Gastrocnemius medialis (tissue), 4 donors: ENCODE data around the gene APBB2. TPM values are rescaled to one million over a fixed set of nuclear protein-coding genes. Genes with fewer than 3 reads are reported as not detected.

ENCODE experiments used
- ATAC-seq, 2 donors: fragments of 150-250 bp; one replicate each; pipeline ENCODE4 v1.9.1; 2016
- DNase-seq, 2 donors: peaks; one replicate each; pipeline ENCODE4 v3.0.0-alpha.2; 2019
- H3K27ac ChIP-seq, 4 donors: fragments of 200-600 bp; sonication (generic); 1 replicate in 1 of 4; 2 replicates in 3 of 4; pipeline ENCODE4 v1.5.1; 2016 to 2018; ENCODE audit warnings: mild to moderate bottlenecking in 2 of 4, moderate library complexity in 1 of 4
- H3K27me3 ChIP-seq, 3 donors: fragments of 200-600 bp; sonication (generic) in 2 of 3; 1 replicate in 1 of 3; 2 replicates in 2 of 3; pipeline versions ENCODE4 v1.5.1 to v1.6.0; 2016 to 2019; ENCODE audit warnings: mild to moderate bottlenecking in 1 of 3, moderate library complexity in 1 of 3
- H3K36me3 ChIP-seq, 2 donors: fragments of 200-600 bp; sonication (generic) in 1 of 2; one replicate each; pipeline ENCODE4 v1.5.1; 2017 to 2018
- H3K4me1 ChIP-seq, 2 donors: fragments of 200-600 bp; sonication (generic) in 1 of 2; one replicate each; pipeline ENCODE4 v1.5.1; 2016 to 2017; ENCODE audit warnings: mild to moderate bottlenecking in 2 of 2
- H3K4me3 ChIP-seq, 4 donors: fragments of 200-600 bp; sonication (generic) in 3 of 4; 1 replicate in 1 of 4; 2 replicates in 3 of 4; pipeline ENCODE4 v1.5.1; 2016 to 2019; ENCODE audit warnings: mild to moderate bottlenecking in 2 of 4
- H3K9me3 ChIP-seq, 3 donors: fragments of 200-600 bp; sonication (generic) in 2 of 3; 1 replicate in 1 of 3; 2 replicates in 2 of 3; pipeline ENCODE4 v1.5.1; 2016 to 2019
- POLR2A ChIP-seq, 2 donors: fragments of 450-650 bp; IDR thresholded peaks; one replicate each; pipeline ENCODE4 v1.6.1; 2017; ENCODE audit warnings: antibody characterized with exemption in 2 of 2, mild to moderate bottlenecking in 2 of 2, moderate library complexity in 2 of 2
- in situ Hi-C, 4 donors: fragments of 200-750 bp; cut with MboI; loops; one replicate each; pipeline versions ENCODE4 v1.15.0 to v1.8.0; 2017; ENCODE audit warnings: low sequenced_read_pairs in 4 of 4
- intact Hi-C: fragments of 100-400 bp; cut with DNase I; formaldehyde crosslinking; loops from one replicate; pipeline ENCODE4 v1.15.1; 2023; ENCODE audit warnings: low total_unique reads
- total RNA-seq, 4 donors: library from RNA; depleted of rRNA; stranded (reverse); fragments of >200 nt; gene quantifications; one replicate each; pipeline versions ENCODE4 v1.1.0 to v1.2.3, GENCODE V29; 2016
- TF ChIP-seq, protein P1 (sequence below), 5 experiments: fragments of 450-650 bp in 3 of 5; fragments of 200-600 bp in 2 of 5; sonication (generic) in 2 of 5; IDR thresholded peaks in 4 of 5; conservative IDR thresholded peaks in 1 of 5; 1 replicate in 4 of 5; 2 replicates in 1 of 5; pipeline ENCODE4 v1.5.1; 2016 to 2019; ENCODE audit warnings: antibody characterized with exemption in 5 of 5, mild to moderate bottlenecking in 3 of 5, moderate library complexity in 3 of 5

APBB2 gene
- total RNA-seq, 4 donors from 2014 or later: 14.3 to 20.5 (median 14.5) TPM

DNA sequence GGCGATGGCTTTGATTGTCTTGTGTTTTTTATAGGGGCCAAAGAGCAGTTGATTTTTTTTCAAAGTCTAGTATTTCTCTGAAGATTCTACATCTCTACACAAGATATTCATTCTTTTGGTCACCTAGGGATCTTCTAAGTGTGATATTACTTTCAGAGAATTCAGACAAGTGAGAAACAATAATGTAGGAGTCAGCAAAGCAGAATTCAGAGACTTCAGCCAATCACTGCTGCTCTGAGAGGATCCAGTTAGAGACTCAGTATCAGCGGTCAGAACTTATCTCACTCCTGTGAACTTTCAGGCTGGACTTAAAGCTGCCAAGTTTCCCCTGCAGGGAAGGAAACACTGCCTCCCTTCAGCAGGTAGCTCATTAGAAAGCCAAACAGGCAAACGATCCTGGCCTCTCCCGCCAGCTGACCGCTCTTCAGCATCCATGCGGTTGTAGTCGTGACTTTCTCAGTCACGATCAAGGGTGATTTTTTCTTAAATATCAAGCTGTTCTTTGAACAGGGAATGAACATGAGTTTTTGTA lies 405.4 kb downstream of the APBB2 start:
- H3K4me3 ChIP-seq: no peak overlapping the region
- in situ Hi-C loops: no loop called here
- no peaks in the 10 kb centered on the region for H3K4me1 ChIP-seq
- no peak for TF ChIP-seq POLR2A (IDR thresholded peaks at IDR 0.05)
- TF ChIP-seq, protein P1, sequence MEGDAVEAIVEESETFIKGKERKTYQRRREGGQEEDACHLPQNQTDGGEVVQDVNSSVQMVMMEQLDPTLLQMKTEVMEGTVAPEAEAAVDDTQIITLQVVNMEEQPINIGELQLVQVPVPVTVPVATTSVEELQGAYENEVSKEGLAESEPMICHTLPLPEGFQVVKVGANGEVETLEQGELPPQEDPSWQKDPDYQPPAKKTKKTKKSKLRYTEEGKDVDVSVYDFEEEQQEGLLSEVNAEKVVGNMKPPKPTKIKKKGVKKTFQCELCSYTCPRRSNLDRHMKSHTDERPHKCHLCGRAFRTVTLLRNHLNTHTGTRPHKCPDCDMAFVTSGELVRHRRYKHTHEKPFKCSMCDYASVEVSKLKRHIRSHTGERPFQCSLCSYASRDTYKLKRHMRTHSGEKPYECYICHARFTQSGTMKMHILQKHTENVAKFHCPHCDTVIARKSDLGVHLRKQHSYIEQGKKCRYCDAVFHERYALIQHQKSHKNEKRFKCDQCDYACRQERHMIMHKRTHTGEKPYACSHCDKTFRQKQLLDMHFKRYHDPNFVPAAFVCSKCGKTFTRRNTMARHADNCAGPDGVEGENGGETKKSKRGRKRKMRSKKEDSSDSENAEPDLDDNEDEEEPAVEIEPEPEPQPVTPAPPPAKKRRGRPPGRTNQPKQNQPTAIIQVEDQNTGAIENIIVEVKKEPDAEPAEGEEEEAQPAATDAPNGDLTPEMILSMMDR (IDR thresholded peaks at IDR 0.05 in 4 of 5, conservative IDR thresholded peaks at IDR 0.05 in 1 of 5): no peak
- ATAC-seq (no peak), DNase-seq (no peak)
- intact Hi-C loops: no loop called here
- peaks cover 0 to 4% of the 10 kb centered on the region in 2 donors for H3K36me3 ChIP-seq
- H3K27ac ChIP-seq: no peak overlapping the region
- no peaks in the 10 kb centered on the region for H3K9me3 ChIP-seq
- H3K27me3 ChIP-seq: no peaks in the 10 kb centered on the region

- no peak for TF ChIP-seq POLR2A (IDR thresholded peaks at IDR 0.05)
- TF ChIP-seq, protein P1 (IDR thresholded peaks at IDR 0.05 in 4 of 5, conservative IDR thresholded peaks at IDR 0.05 in 1 of 5): no peak
- ATAC-seq (no peak), DNase-seq (no peak)
- no peaks in the 10 kb centered on the region for H3K9me3 ChIP-seq
- intact Hi-C loops (no loop called here), in situ Hi-C loops (no loop called here)
- H3K36me3 ChIP-seq: no peaks in the 10 kb centered on the region
- no peaks in the 10 kb centered on the region for H3K27me3 ChIP-seq
- H3K27ac ChIP-seq: no peak overlapping the region
- H3K4me1 ChIP-seq: no peaks in the 10 kb centered on the region
- no peak overlapping the region for H3K4me3 ChIP-seq
Measured at GRCh38 chr4:40804598-40804997, 409.7 kb downstream of the APBB2 start.

DNA sequence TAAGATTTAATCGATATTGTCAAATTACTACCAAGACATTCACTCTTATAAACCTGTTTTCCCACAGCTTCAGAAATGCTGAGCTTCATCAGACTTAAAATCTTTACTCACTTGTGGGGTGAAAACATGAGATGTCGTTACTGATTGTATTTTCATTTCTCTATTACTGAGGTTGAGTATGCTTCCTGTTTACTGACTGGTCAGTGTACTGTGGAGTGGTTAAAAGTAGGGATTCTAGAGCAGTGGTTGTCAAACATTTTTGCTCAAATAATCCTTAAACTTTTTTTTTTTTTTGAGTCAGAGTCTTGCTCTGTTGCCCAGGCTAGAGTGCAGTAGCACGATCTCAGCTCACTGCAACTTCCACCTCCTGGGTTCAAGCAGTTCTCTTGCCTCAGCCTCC lies 414.3 kb downstream of the APBB2 start:
- Histone ChIP-seq H3K4me3 (no peak overlapping the region), H3K27me3 (no peaks in the 10 kb centered on the region), H3K27ac (no peak overlapping the region), H3K9me3 (no peaks in the 10 kb centered on the region), H3K36me3 (no peaks in the 10 kb centered on the region), H3K4me1 (no peaks in the 10 kb centered on the region)
- in situ Hi-C loops: no loop called here
- TF ChIP-seq POLR2A (IDR thresholded peaks at IDR 0.05): no peak
- TF ChIP-seq, protein P1 (IDR thresholded peaks at IDR 0.05 in 4 of 5, conservative IDR thresholded peaks at IDR 0.05 in 1 of 5): no peak
- DNase-seq (no peak), ATAC-seq (no peak)
- intact Hi-C loops: no loop called here

DNA sequence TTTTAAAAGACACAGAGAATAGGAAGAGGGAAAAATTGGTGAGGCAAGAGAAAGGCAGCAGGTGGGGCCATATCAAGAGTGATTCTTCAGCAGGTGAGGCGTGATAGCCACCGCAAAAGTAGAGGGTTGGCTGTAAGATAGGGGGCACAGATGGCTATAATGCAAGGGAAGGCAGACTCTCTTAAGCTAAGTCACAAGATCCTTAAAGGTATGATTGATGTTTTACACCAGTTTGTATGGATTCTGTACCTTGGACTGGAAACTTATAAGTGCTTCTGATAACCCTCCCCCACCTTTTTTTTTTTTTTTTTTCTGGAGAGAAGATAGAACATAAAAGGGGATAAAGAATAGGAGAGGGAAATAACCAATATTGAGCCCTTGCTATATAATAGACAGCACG lies 424.6 kb downstream of the APBB2 start:
- in situ Hi-C loops (no loop called here), intact Hi-C loops (no loop called here)
- H3K27me3 ChIP-seq: no peaks in the 10 kb centered on the region
- H3K27ac ChIP-seq: no peak overlapping the region
- no peaks in the 10 kb centered on the region for H3K4me1 ChIP-seq
- no peak overlapping the region for H3K4me3 ChIP-seq
- TF ChIP-seq, protein P1 (IDR thresholded peaks at IDR 0.05 in 4 of 5, conservative IDR thresholded peaks at IDR 0.05 in 1 of 5): no peak
- TF ChIP-seq POLR2A (IDR thresholded peaks at IDR 0.05): no peak
- no peak for DNase-seq
- H3K9me3 ChIP-seq: no peaks in the 10 kb centered on the region
- ATAC-seq: no peak
- H3K36me3 ChIP-seq: no peaks in the 10 kb centered on the region

DNA sequence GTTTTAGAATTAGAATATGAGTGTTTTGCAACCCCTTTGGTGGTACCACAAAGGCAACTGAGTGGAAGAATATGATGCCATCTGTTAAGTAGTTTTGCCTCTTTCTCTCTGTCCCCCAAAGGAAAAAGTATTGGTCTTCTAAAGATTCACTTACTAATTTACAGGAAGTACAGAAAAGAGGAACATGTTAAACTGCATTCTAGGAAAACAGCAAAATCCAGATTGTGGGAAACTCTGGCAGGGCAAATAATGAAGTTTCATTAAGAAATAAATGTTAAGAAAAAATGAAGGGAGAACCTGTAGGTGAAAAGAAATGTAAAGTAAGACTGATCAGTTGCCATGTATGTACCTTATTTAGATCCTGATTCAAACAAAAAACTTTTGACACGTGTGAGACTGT lies 425.3 kb downstream of the APBB2 start:
- intact Hi-C loops (no loop called here), in situ Hi-C loops (no loop called here)
- no peaks in the 10 kb centered on the region for H3K36me3 ChIP-seq
- H3K27me3 ChIP-seq: no peaks in the 10 kb centered on the region
- DNase-seq: no peak
- no peak overlapping the region for H3K4me3 ChIP-seq
- no peaks in the 10 kb centered on the region for H3K9me3 ChIP-seq
- no peak overlapping the region for H3K27ac ChIP-seq
- no peaks in the 10 kb centered on the region for H3K4me1 ChIP-seq
- no peak for ATAC-seq
- no peak for TF ChIP-seq POLR2A (IDR thresholded peaks at IDR 0.05)
- TF ChIP-seq, protein P1 (IDR thresholded peaks at IDR 0.05 in 4 of 5, conservative IDR thresholded peaks at IDR 0.05 in 1 of 5): no peak
